ENCODE results near the gene MTHFD2L. TPM values are rescaled to one million over a fixed set of nuclear protein-coding genes. Genes with fewer than 3 reads are reported as not detected.

The MTHFD2L gene
- polyA plus RNA-seq, 3 donors: 4.3 to 7.0 (median 4.8) TPM

DNA sequence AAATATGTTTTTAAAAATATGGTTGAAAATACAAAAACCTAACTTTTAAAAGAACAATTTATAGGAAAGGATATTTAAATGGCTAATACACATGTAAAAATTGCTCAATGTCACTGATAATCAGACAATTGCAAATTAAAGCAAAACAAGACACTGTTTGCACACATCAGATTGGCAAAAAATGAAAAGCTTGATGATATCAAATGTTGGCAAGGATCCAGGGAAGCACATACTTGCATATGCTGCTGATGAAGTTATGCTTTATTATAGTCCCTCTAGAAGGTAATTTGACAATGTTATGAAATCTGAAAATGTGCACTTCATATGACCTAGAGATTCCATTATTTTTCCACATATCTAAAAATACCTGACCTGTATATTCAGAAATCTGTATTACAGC lies 104.6 kb downstream of the MTHFD2L start:
- H3K9me3 Mint-ChIP-seq: no peaks in the 10 kb centered on the region
- H3K36me3 Mint-ChIP-seq: no peaks in the 10 kb centered on the region
- Histone ChIP-seq H3K4me2 (replicated peaks; ENCODE audit: extremely low read depth, low read length, poor library complexity, severe bottlenecking) (no peak overlapping the region), H3K4me1 (ENCODE audit: control insufficient read depth in 1 of 2, insufficient read depth in 2 of 2, low read length in 2 of 2) (no peaks in the 10 kb centered on the region), H3K27ac (ENCODE audit: low read depth in 1 of 2, low read length in 2 of 2) (no peak overlapping the region), H3K9me3 (replicated peaks in 1 of 2; ENCODE audit: control insufficient read depth in 1 of 2, insufficient read depth in 1 of 2, low read length in 2 of 2) (no peaks in the 10 kb centered on the region), H3K27me3 (ENCODE audit: control insufficient read depth in 2 of 2, insufficient read depth in 2 of 2, low read length in 2 of 2) (no peaks in the 10 kb centered on the region), H3K79me2 (ENCODE audit: insufficient read depth, low read length) (no peaks in the 10 kb centered on the region), H3K36me3 (replicated peaks in 1 of 2; ENCODE audit: control insufficient read depth in 1 of 2, insufficient read depth in 2 of 2, low read length in 2 of 2) (no peaks in the 10 kb centered on the region), H2AFZ (ENCODE audit: insufficient read depth, low read depth, low read length, poor library complexity, severe bottlenecking) (no peak overlapping the region), H3K4me3 (replicated peaks in 1 of 3; ENCODE audit: low read depth in 2 of 3, low read length in 3 of 3) (no peak overlapping the region), H4K20me1 (ENCODE audit: insufficient read depth, low read length) (no peaks in the 10 kb centered on the region), H3K9ac (ENCODE audit: insufficient read depth, low read length, poor library complexity, severe bottlenecking) (no peak overlapping the region)
- intact Hi-C loops (cut with micrococcal nuclease): no loop called here
- H3K4me1 Mint-ChIP-seq: peaks cover 6% of the 10 kb centered on the region
- H3K27ac Mint-ChIP-seq: no peak overlapping the region
- peaks cover 0 to 3% (median 0%) of the 10 kb centered on the region in 3 donors for H3K27me3 Mint-ChIP-seq (ENCODE audit: low read depth in 3 of 3)
- no peak for TF ChIP-seq CTCF (IDR thresholded peaks at IDR 0.05)
- no peak overlapping the region for H3K4me3 Mint-ChIP-seq
- no peak for DNase-seq

DNA sequence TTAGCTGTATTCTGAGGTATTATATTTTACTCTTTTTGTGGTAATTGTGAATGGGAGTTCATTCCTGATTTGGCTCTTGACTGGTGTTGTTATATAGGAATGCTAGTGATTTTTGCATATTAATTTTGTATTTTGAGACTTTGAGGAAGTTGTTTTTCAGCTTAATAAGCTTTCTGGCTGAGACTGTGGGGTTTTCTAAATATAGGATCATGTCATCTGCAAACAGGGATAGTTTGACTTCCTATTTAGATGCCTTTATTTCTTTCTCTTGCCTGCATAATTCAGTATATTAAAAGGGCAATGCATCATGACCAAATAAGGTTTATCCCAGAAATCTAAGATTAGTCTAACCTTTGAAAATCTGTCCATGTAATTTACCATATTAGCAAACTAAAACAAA lies 105.6 kb downstream of the MTHFD2L start:
- Mint-ChIP-seq H3K36me3 (no peaks in the 10 kb centered on the region), H3K9me3 (no peaks in the 10 kb centered on the region), H3K27me3 (ENCODE audit: low read depth in 3 of 3) (peaks cover 0 to 3% (median 0%) of the 10 kb centered on the region in 3 donors), H3K4me1 (peaks cover 6% of the 10 kb centered on the region), H3K27ac (no peak overlapping the region), H3K4me3 (no peak overlapping the region)
- DNase-seq: no peak
- Histone ChIP-seq H4K20me1 (ENCODE audit: insufficient read depth, low read length) (no peaks in the 10 kb centered on the region), H3K4me2 (replicated peaks; ENCODE audit: extremely low read depth, low read length, poor library complexity, severe bottlenecking) (no peak overlapping the region), H3K9me3 (replicated peaks in 1 of 2; ENCODE audit: control insufficient read depth in 1 of 2, insufficient read depth in 1 of 2, low read length in 2 of 2) (no peaks in the 10 kb centered on the region), H3K79me2 (ENCODE audit: insufficient read depth, low read length) (no peaks in the 10 kb centered on the region), H3K36me3 (replicated peaks in 1 of 2; ENCODE audit: control insufficient read depth in 1 of 2, insufficient read depth in 2 of 2, low read length in 2 of 2) (no peaks in the 10 kb centered on the region), H3K4me3 (replicated peaks in 1 of 3; ENCODE audit: low read depth in 2 of 3, low read length in 3 of 3) (no peak overlapping the region), H3K27ac (ENCODE audit: low read depth in 1 of 2, low read length in 2 of 2) (no peak overlapping the region), H3K27me3 (ENCODE audit: control insufficient read depth in 2 of 2, insufficient read depth in 2 of 2, low read length in 2 of 2) (no peaks in the 10 kb centered on the region), H3K4me1 (ENCODE audit: control insufficient read depth in 1 of 2, insufficient read depth in 2 of 2, low read length in 2 of 2) (no peaks in the 10 kb centered on the region), H2AFZ (ENCODE audit: insufficient read depth, low read depth, low read length, poor library complexity, severe bottlenecking) (no peak overlapping the region), H3K9ac (ENCODE audit: insufficient read depth, low read length, poor library complexity, severe bottlenecking) (no peak overlapping the region)
- intact Hi-C loops (cut with micrococcal nuclease): no loop called here
- TF ChIP-seq CTCF (IDR thresholded peaks at IDR 0.05): no peak

All from CD14-positive monocyte (primary cell).